MM.1S (cell line): Measurements from ENCODE around the gene ALDH2.

Experiments used
- DNase-seq: peaks from one replicate; pipeline ENCODE4 v3.0.0-alpha.2; 2015
- H2AFZ ChIP-seq: fragments of 300-600 bp; sonication (generic); 2 replicates; pipeline ENCODE4 v1.6.0; 2016; ENCODE audit warnings: antibody characterized with exemption, low read length
- H3F3A ChIP-seq: fragments of 300-600 bp; sonication (generic); 2 replicates; pipeline ENCODE4 v1.6.1; 2016; ENCODE audit warnings: mild to moderate bottlenecking, antibody characterized with exemption, low read length, moderate library complexity, mixed read lengths; ENCODE audit not compliant: insufficient read depth
- H3K27ac ChIP-seq: fragments of 300-600 bp; sonication (generic); 2 replicates; pipeline ENCODE4 v1.5.1; 2016; ENCODE audit warnings: mild to moderate bottlenecking, low read length
- H3K27me3 ChIP-seq: fragments of 300-600 bp; sonication (generic); replicated peaks from 2 replicates; pipeline ENCODE4 v1.6.0; 2016; ENCODE audit warnings: low read length; ENCODE audit not compliant: insufficient read depth
- H3K36me3 ChIP-seq: fragments of 300-600 bp; sonication (generic); replicated peaks from 2 replicates; pipeline ENCODE4 v1.6.1; 2016; ENCODE audit warnings: mild to moderate bottlenecking, low read length, mixed read lengths; ENCODE audit not compliant: insufficient read depth
- H3K4me1 ChIP-seq: fragments of 300-600 bp; sonication (generic); 2 replicates; pipeline ENCODE4 v1.6.1; 2016; ENCODE audit warnings: low read length, mixed read lengths
- H3K4me2 ChIP-seq: fragments of 300-600 bp; sonication (generic); 2 replicates; pipeline ENCODE4 v1.6.0; 2016; ENCODE audit warnings: low read depth, low read length
- H3K4me3 ChIP-seq: fragments of 300-600 bp; sonication (generic); 2 replicates; pipeline ENCODE4 v1.5.1; 2016; ENCODE audit warnings: low read length, mixed read lengths
- H3K79me2 ChIP-seq: fragments of 300-600 bp; sonication (generic); 2 replicates; pipeline ENCODE4 v1.6.1; 2016; ENCODE audit warnings: mixed run types, low read length, mixed read lengths
- H3K9ac ChIP-seq: fragments of 300-600 bp; sonication (generic); 2 replicates; pipeline ENCODE4 v1.6.1; 2016; ENCODE audit warnings: low read length, mixed read lengths
- H3K9me2 ChIP-seq: fragments of 300-600 bp; sonication (generic); replicated peaks from 2 replicates; pipeline ENCODE4 v1.6.1; 2016; ENCODE audit warnings: mild to moderate bottlenecking, low read length, mixed read lengths; ENCODE audit not compliant: insufficient read depth
- H3K9me3 ChIP-seq: fragments of 300-600 bp; sonication (generic); replicated peaks from 2 replicates; pipeline ENCODE4 v1.6.1; 2016; ENCODE audit warnings: mild to moderate bottlenecking, low read length, mixed read lengths; ENCODE audit not compliant: insufficient read depth
- H4K20me1 ChIP-seq: fragments of 300-600 bp; sonication (generic); 2 replicates; pipeline ENCODE4 v1.6.1; 2016; ENCODE audit warnings: mild to moderate bottlenecking, low read length, moderate library complexity, mixed read lengths; ENCODE audit not compliant: insufficient read depth
- EZH2 ChIP-seq: fragments of 300-600 bp; sonication (generic); optimal IDR thresholded peaks from 2 replicates; pipeline ENCODE3; 2017; ENCODE audit warnings: low read depth, mild to moderate bottlenecking, antibody characterized with exemption, low read length, mixed read lengths
- EZH2phosphoT487 ChIP-seq: fragments of 300-600 bp; sonication (generic); IDR thresholded peaks from 2 replicates; pipeline ENCODE4 v1.6.1; 2018; ENCODE audit warnings: antibody characterized with exemption, low read length
- TF ChIP-seq, protein P1 (sequence below): fragments of 300-600 bp; sonication (generic); IDR thresholded peaks from 2 replicates; pipeline ENCODE4 v1.5.1; 2016; ENCODE audit warnings: antibody characterized with exemption, low read length, mixed read lengths

Gene ALDH2

GRCh38 chr12:111803851-111804250 is 37.1 kb downstream of the ALDH2 start:
- TF ChIP-seq EZH2, result no peak
- no peak for TF ChIP-seq EZH2phosphoT487
- TF ChIP-seq, protein P1, sequence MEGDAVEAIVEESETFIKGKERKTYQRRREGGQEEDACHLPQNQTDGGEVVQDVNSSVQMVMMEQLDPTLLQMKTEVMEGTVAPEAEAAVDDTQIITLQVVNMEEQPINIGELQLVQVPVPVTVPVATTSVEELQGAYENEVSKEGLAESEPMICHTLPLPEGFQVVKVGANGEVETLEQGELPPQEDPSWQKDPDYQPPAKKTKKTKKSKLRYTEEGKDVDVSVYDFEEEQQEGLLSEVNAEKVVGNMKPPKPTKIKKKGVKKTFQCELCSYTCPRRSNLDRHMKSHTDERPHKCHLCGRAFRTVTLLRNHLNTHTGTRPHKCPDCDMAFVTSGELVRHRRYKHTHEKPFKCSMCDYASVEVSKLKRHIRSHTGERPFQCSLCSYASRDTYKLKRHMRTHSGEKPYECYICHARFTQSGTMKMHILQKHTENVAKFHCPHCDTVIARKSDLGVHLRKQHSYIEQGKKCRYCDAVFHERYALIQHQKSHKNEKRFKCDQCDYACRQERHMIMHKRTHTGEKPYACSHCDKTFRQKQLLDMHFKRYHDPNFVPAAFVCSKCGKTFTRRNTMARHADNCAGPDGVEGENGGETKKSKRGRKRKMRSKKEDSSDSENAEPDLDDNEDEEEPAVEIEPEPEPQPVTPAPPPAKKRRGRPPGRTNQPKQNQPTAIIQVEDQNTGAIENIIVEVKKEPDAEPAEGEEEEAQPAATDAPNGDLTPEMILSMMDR, result no peak
- Histone ChIP-seq H3F3A (no peaks in the 10 kb centered on the region), H4K20me1 (no peaks in the 10 kb centered on the region), H3K4me2 (no peak overlapping the region), H3K9me2 (no peaks in the 10 kb centered on the region), H3K4me3 (no peak overlapping the region), H3K36me3 (no peaks in the 10 kb centered on the region), H3K79me2 (no peaks in the 10 kb centered on the region), H2AFZ (no peak overlapping the region), H3K4me1 (no peaks in the 10 kb centered on the region), H3K9me3 (no peaks in the 10 kb centered on the region), H3K27me3 (no peaks in the 10 kb centered on the region), H3K27ac (no peak overlapping the region), H3K9ac (no peak overlapping the region)
- no peak for DNase-seq

DNA sequence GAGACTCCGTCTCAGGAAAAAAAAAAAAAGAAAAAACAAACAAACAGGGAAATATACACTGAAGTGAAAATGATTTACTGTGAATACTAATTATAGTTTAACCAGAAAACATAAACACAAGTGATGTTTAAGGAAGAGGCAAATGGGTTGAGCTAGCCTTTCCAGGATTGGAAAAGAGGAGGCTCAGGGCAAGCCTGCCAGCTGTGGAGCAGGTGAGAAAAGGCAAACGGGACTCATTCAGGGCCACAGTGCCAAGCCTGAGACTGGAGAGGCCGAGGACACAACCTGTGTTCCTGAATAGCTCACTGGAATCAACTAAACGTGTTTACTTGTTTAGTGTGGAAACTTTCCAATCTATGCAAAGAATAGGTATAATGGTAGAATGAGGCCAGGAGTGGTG is 39.6 kb downstream of the ALDH2 start:
- Histone ChIP-seq H3K4me1 (no peaks in the 10 kb centered on the region), H3K36me3 (no peaks in the 10 kb centered on the region)

DNA sequence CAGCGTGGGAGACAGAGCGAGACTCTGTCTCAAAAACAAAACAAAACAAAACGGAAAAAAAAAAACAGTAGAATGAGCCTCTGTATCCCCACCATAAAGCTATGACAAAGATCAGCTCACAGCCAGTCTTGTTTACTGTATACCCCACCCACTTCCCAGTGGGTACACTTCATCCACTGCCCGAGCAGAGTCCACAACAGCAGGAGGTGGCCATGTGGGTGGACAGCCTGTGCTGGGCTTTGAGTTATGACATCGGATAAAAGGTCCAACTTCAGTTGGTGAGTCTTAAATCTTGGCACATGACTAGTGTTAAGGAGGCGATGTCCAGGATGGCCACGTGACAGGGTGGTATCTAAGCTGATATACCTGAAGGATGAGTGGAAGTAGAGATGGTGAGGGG is 40.5 kb downstream of the ALDH2 start:
- no peak overlapping the region for H3K27ac ChIP-seq
- no peaks in the 10 kb centered on the region for H3F3A ChIP-seq
- no peak overlapping the region for H3K4me3 ChIP-seq
- H3K27me3 ChIP-seq, result no peaks in the 10 kb centered on the region
- H3K9ac ChIP-seq, result no peak overlapping the region
- H3K9me3 ChIP-seq, result no peaks in the 10 kb centered on the region
- no peaks in the 10 kb centered on the region for H3K9me2 ChIP-seq
- TF ChIP-seq, protein P1, result no peak
- TF ChIP-seq EZH2phosphoT487 (no peak), EZH2 (no peak)
- no peak overlapping the region for H2AFZ ChIP-seq
- no peak for DNase-seq
- no peaks in the 10 kb centered on the region for H3K36me3 ChIP-seq
- H3K4me1 ChIP-seq, result no peaks in the 10 kb centered on the region
- H4K20me1 ChIP-seq, result no peaks in the 10 kb centered on the region
- no peaks in the 10 kb centered on the region for H3K79me2 ChIP-seq
- H3K4me2 ChIP-seq, result no peak overlapping the region

More for the DNA sequence above, 39.6 kb downstream of the ALDH2 start:
- Histone ChIP-seq H2AFZ (no peak overlapping the region), H4K20me1 (no peaks in the 10 kb centered on the region), H3K9me3 (no peaks in the 10 kb centered on the region), H3K9me2 (no peaks in the 10 kb centered on the region), H3K4me2 (no peak overlapping the region), H3F3A (no peaks in the 10 kb centered on the region), H3K9ac (no peak overlapping the region), H3K4me3 (no peak overlapping the region), H3K27me3 (no peaks in the 10 kb centered on the region), H3K27ac (no peak overlapping the region), H3K79me2 (no peaks in the 10 kb centered on the region)
- DNase-seq, result no peak
- TF ChIP-seq, protein P1, result no peak
- TF ChIP-seq EZH2phosphoT487 (no peak), EZH2 (no peak)
